ENCODE measurements around the gene TSPAN2.
"Not testable (repeated sequence)": the region's sequence is repeated elsewhere in the genome, so short reads cannot be mapped to it uniquely, and the experiment has no call there.

The TSPAN2 gene

GRCh38 chr1:115023593-115023992, 65.7 kb downstream of the TSPAN2 start:
- no peaks in the 10 kb centered on the region for H3K9me3 ChIP-seq (ENCODE audit: control insufficient read depth, low read depth, low read length)
- no peak overlapping the region for H3K9ac ChIP-seq (ENCODE audit: low read length)
- no peaks in the 10 kb centered on the region for H3K4me1 ChIP-seq (ENCODE audit: control insufficient read depth, low read depth, low read length)

DNA sequence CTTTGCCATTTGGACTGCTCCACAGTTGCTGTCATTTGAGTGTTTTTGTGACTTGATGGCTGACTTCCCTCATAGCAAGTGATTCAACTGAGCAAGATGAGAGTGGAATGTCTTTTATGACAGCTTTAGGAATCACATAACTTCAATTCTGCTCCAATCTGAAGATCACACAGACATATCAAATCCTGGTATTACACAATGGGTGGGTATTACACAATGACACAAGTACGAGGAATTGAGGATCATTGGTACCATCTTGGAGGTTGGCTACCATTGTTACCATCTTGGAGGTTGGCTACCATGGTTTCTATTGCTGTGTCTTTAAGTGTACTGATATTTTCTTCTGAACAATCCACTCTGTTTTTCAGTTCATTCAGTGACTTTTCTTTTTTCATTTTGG, 68.2 kb downstream of the TSPAN2 start:
- H3K4me3 ChIP-seq (ENCODE audit: low read length), result no peak overlapping the region
- no peaks in the 10 kb centered on the region for H3K27me3 ChIP-seq (ENCODE audit: control insufficient read depth, insufficient read depth, low read length)
- no peaks in the 10 kb centered on the region for H3K9me3 ChIP-seq (ENCODE audit: control insufficient read depth, low read depth, low read length)
- H3K36me3 ChIP-seq (ENCODE audit: control insufficient read depth, low read depth, low read length), result no peaks in the 10 kb centered on the region
- H3K27ac ChIP-seq (ENCODE audit: low read length), result no peak overlapping the region
- no peaks in the 10 kb centered on the region for H3K4me1 ChIP-seq (ENCODE audit: control insufficient read depth, low read depth, low read length)
- no peak overlapping the region for H3K9ac ChIP-seq (ENCODE audit: low read length)

More at GRCh38 chr1:115023593-115023992, 65.7 kb downstream of the TSPAN2 start:
- Histone ChIP-seq H3K27me3 (ENCODE audit: control insufficient read depth, insufficient read depth, low read length) (no peaks in the 10 kb centered on the region), H3K36me3 (ENCODE audit: control insufficient read depth, low read depth, low read length) (no peaks in the 10 kb centered on the region), H3K4me3 (ENCODE audit: low read length) (no peak overlapping the region), H3K27ac (ENCODE audit: low read length) (no peak overlapping the region)

- H3K4me1 ChIP-seq (ENCODE audit: control insufficient read depth, low read depth, low read length); H3K4me3 ChIP-seq (ENCODE audit: low read length); H3K9me3 ChIP-seq (ENCODE audit: control insufficient read depth, low read depth, low read length); H3K9ac ChIP-seq (ENCODE audit: low read length); H3K27ac ChIP-seq (ENCODE audit: low read length); H3K27me3 ChIP-seq (ENCODE audit: control insufficient read depth, insufficient read depth, low read length); H3K36me3 ChIP-seq (ENCODE audit: control insufficient read depth, low read depth, low read length): not testable (repeated sequence)
Observed at GRCh38 chr1:115019549-115019948, 69.8 kb downstream of the TSPAN2 start.

DNA sequence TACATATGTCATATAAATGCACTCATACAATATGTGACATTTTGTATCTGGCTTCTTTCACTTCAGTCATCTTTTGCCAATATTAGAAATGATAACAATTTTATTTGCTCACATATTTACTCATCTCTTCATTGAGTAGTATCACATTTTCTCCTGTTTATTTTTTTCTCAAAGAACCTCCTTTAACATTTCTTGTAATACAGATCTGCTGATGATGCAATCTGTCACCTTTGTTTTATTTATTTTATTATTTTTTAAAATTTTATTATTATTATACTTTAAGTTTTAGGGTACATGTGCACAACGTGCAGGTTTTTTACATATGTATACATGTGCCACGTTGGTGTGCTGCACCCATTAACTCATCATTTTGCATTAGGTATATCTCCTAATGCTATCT, 75.5 kb downstream of the TSPAN2 start:
- H3K4me1 ChIP-seq (ENCODE audit: control insufficient read depth, low read depth, low read length), result no peaks in the 10 kb centered on the region
- no peak overlapping the region for H3K4me3 ChIP-seq (ENCODE audit: low read length)
- H3K27ac ChIP-seq (ENCODE audit: low read length), result no peak overlapping the region
- H3K9ac ChIP-seq (ENCODE audit: low read length), result no peak overlapping the region
- no peaks in the 10 kb centered on the region for H3K27me3 ChIP-seq (ENCODE audit: control insufficient read depth, insufficient read depth, low read length)
- no peaks in the 10 kb centered on the region for H3K36me3 ChIP-seq (ENCODE audit: control insufficient read depth, low read depth, low read length)
- no peaks in the 10 kb centered on the region for H3K9me3 ChIP-seq (ENCODE audit: control insufficient read depth, low read depth, low read length)

DNA sequence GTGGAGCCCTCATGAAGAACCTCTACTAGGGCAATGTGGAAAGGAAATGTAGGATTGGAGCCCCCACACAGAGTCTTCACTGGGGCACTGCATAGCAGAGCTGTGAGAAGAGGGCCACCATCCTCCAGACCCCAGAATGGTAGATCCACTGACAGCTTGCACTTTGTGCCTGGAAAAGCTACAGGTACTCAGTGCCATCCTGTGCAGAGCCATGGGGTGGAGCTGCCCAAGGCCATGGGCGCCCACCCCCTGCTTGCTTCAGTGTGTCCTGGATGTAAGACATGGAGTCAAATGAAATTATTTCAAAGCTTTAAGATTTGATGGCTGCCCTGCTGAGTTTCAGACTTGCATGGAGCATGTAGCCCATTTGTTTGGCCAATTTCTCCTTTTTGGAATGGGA, 76.9 kb downstream of the TSPAN2 start:
- H3K9ac ChIP-seq (ENCODE audit: low read length), result no peak overlapping the region
- no peaks in the 10 kb centered on the region for H3K36me3 ChIP-seq (ENCODE audit: control insufficient read depth, low read depth, low read length)

DNA sequence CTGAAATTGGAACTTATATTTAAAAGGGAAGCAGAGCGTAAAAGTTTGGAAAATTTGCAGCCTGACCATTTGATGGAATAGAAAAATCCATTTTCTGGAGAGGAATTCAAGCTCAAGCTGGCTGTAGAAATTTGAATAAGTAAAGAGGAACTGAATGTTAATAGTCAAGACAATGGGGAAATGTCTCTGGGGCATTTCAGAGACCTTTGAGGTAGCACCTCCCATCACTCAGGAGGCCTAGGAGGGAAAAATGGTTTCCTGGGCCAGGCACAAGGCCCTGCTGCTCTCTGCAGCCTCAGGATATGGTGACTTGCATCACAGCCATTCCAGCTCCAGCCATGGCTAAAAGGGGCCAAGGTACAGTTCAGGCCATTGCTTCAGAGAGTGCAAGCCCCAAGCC, 77.3 kb downstream of the TSPAN2 start:
- no peak overlapping the region for H3K4me3 ChIP-seq (ENCODE audit: low read length)
- no peaks in the 10 kb centered on the region for H3K27me3 ChIP-seq (ENCODE audit: control insufficient read depth, insufficient read depth, low read length)
- H3K4me1 ChIP-seq (ENCODE audit: control insufficient read depth, low read depth, low read length), result no peaks in the 10 kb centered on the region
- no peaks in the 10 kb centered on the region for H3K36me3 ChIP-seq (ENCODE audit: control insufficient read depth, low read depth, low read length)
- no peak overlapping the region for H3K27ac ChIP-seq (ENCODE audit: low read length)
- no peaks in the 10 kb centered on the region for H3K9me3 ChIP-seq (ENCODE audit: control insufficient read depth, low read depth, low read length)
- H3K9ac ChIP-seq (ENCODE audit: low read length), result no peak overlapping the region

More for the DNA sequence above, 76.9 kb downstream of the TSPAN2 start:
- no peaks in the 10 kb centered on the region for H3K9me3 ChIP-seq (ENCODE audit: control insufficient read depth, low read depth, low read length)
- no peak overlapping the region for H3K27ac ChIP-seq (ENCODE audit: low read length)
- H3K4me1 ChIP-seq (ENCODE audit: control insufficient read depth, low read depth, low read length), result no peaks in the 10 kb centered on the region
- no peak overlapping the region for H3K4me3 ChIP-seq (ENCODE audit: low read length)
- no peaks in the 10 kb centered on the region for H3K27me3 ChIP-seq (ENCODE audit: control insufficient read depth, insufficient read depth, low read length)

DNA sequence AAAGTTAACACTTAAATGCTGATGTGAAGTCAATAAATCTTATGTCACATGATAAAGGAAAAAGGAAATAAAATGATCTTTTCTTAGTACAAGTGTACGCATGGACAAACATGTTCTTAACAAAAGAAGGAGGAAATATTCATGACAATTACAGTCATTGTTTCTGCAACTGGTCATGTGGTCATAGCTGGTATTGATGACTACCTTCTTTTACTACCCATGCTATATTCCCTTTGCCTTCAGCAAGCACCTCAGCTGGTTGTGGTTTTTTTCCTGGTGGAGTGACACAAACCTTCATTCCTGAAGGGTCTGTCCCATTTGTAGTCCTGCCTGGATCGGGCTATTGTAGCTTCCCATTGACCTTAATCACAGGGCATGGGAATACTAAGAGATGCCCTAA, 83.1 kb downstream of the TSPAN2 start:
- Histone ChIP-seq H3K4me3 (ENCODE audit: low read length) (no peak overlapping the region), H3K36me3 (ENCODE audit: control insufficient read depth, low read depth, low read length) (no peaks in the 10 kb centered on the region), H3K27me3 (ENCODE audit: control insufficient read depth, insufficient read depth, low read length) (no peaks in the 10 kb centered on the region), H3K4me1 (ENCODE audit: control insufficient read depth, low read depth, low read length) (no peaks in the 10 kb centered on the region), H3K9ac (ENCODE audit: low read length) (no peak overlapping the region), H3K27ac (ENCODE audit: low read length) (no peak overlapping the region), H3K9me3 (ENCODE audit: control insufficient read depth, low read depth, low read length) (no peaks in the 10 kb centered on the region)

Measured in iPS-18a (cell line).